Gastroesophageal sphincter (tissue), 3 donors: ENCODE data around the gene CYP3A7.

ENCODE experiments used
- CTCF ChIP-seq, 4 experiments: fragments of 200-600 bp in 2 of 4; fragments of 450-650 bp in 2 of 4; sonication (generic) in 1 of 4; IDR thresholded peaks; one replicate each; pipeline ENCODE4 v1.5.1; 2017 to 2019; ENCODE audit warnings: antibody characterized with exemption in 4 of 4, mild to moderate bottlenecking in 2 of 4, moderate library complexity in 2 of 4
- POLR2AphosphoS5 ChIP-seq: sonication (generic); formaldehyde crosslinking; IDR thresholded peaks from one replicate; pipeline ENCODE4 v1.6.1; 2017; ENCODE audit warnings: antibody characterized with exemption

DNA sequence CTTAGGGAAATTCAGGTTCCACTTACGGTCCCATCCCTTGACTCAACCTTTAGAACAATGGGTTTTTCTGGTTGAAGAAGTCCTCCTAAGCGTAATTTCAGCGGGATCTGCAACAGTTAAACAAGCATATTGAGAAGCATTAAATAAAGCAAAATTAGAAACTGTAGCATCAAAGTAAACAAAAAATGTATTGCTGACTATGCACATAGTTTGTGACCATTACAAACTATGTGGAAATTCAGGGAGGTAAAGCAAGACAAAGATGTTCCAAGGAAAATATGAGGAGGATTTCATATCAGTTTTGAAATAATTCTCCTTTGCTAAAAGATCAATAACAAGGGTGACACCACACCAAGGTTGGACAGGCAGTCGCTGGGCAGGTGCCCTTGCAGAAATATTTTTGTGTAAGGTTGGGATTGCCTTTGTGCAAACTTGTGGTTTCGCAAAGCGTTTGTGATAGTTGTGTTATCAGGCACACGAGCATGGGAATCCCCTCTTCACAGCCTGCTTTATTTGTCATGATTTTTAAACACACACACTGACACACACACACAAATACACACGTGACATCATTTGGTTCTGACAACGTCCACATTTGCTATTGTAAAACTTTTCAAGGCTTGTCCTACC lies 49.8 kb downstream of the CYP3A7 start:
- no peak for TF ChIP-seq CTCF (IDR thresholded peaks at IDR 0.05)
- TF ChIP-seq POLR2AphosphoS5 = no peak
